NB4 (cell line): ENCODE data around the gene LGALS7.

Experiments used
- CTCF ChIP-seq: IDR thresholded peaks from one replicate; pipeline ENCODE4 v1.5.1; 2012; ENCODE audit warnings: low read depth, low read length
- POLR2A ChIP-seq: IDR thresholded peaks from 2 replicates; pipeline ENCODE4 v1.6.1; 2011; ENCODE audit warnings: mild to moderate bottlenecking; ENCODE audit not compliant: insufficient read length; ENCODE audit errors: extremely low read depth
- TF ChIP-seq, protein P1 (sequence below): IDR thresholded peaks from 2 replicates; pipeline ENCODE4 v1.6.1; 2011; ENCODE audit warnings: low read depth, low read length

- TF ChIP-seq POLR2A (no peak), CTCF (no peak)
- TF ChIP-seq, protein P1, sequence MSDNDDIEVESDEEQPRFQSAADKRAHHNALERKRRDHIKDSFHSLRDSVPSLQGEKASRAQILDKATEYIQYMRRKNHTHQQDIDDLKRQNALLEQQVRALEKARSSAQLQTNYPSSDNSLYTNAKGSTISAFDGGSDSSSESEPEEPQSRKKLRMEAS, result no peak
Observed at GRCh38 chr19:38813323-38813722, 40.0 kb upstream of the LGALS7 start.
